Nucleus accumbens (tissue), 56 donors: ENCODE results near the gene DDX31.

Experiments used
- DNase-seq, 56 donors: peaks; one replicate each; lab custom pipeline; 2025; lab: John Stamatoyannopoulos, UW

DDX31 gene

DNA sequence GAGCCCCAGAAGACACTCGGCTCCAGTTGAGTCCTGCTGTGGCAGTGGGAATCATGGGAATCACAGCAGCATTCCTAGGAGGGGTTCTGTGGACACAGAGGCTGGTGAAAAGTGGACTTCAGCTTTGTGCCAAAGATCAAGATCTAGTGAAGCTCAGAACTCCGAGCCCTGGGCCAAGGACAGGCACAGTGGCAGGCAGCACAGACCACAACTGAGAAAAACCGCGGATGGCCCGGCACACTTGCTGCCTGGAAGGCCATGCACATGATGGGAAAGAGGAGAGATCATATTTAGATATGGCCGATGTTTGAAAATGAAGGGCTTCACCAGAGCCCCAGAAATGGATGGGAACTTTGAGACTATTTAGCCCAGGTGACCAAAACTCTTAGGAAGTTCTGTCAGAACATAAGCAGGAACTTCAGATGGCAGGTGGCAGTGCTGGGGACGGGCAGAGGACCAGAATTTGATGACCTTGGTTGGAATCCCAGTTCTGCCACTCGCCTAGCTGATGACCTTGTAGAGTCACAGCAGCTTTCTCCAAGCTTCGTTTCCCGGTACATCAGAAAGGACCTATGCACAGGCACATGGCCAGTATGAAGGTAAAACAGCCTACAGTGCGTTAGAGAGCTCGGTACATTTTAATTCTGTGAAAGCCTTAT lies 69.3 kb downstream of the DDX31 start:
- no peak for DNase-seq

- DNase-seq, result peak in 22 of 56 donors; percentile 3 to 42 (median 12)
Measured at GRCh38 chr9:132597073-132597775, 72.6 kb downstream of the DDX31 start.

DNA sequence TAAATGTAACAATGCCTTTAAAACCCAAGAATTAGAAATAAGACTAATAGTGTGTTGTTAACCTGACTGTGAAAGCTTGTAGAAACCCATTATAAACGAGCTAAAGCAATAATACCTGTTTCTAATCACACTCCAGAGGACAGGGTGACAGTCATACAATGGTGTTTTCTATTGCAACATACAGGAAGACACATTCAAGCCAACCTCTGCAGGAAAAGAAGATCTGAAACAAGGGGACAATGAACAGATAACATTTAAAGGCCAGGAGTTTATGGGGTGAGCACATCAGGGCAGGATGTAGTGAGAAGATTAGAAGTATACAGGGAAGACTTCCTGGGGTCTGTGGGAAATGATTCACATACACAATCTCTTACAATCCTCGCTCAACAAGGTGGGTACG lies 73.6 kb downstream of the DDX31 start:
- no peak for DNase-seq

- no peak for DNase-seq
Measured at GRCh38 chr9:132595319-132595718, 74.5 kb downstream of the DDX31 start.

DNA sequence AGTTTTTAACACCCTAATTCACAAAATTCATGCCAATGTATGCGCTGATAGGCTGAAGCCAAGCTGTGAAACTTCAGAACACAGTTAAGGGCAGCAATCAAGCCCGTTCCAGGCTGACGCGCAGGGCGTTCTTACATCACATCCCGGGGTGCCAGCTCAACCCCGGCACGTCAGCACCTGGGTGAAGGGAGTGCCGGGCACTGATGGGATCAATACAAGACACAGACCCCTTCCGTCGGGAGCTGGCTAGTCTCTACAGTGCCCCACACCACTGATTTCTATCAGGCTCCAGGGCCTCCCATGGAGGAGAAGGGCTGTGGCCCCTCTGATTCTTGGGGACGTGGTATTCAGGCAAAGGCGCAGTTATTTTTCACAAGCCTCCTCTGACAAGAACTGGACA lies 75.4 kb downstream of the DDX31 start:
- no peak for DNase-seq

DNA sequence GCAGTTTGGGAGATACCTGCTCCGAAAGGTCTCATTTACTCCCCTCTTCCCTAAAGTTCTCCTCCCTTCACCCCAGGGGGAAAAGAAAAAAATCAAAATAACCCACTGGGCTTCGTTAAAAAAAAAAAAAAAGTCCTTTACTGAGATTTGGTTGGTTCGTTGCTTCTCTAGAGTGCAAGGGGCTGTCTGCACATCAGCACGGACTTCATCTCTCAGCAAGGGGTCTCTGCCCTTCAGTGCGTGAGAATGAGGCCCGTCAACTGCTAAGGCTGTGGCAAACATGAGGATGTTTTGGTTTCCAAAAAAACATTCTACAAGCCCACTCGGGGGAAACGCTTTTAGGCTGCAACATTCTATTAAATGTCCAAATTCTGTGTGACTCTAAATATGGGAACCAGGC lies 77.3 kb downstream of the DDX31 start:
- DNase-seq, result no peak

GRCh38 chr9:132591751-132592314 lies 78.0 kb downstream of the DDX31 start:
- DNase-seq, result no peak

- no peak for DNase-seq
Measured at GRCh38 chr9:132591244-132591643, 78.5 kb downstream of the DDX31 start.

DNA sequence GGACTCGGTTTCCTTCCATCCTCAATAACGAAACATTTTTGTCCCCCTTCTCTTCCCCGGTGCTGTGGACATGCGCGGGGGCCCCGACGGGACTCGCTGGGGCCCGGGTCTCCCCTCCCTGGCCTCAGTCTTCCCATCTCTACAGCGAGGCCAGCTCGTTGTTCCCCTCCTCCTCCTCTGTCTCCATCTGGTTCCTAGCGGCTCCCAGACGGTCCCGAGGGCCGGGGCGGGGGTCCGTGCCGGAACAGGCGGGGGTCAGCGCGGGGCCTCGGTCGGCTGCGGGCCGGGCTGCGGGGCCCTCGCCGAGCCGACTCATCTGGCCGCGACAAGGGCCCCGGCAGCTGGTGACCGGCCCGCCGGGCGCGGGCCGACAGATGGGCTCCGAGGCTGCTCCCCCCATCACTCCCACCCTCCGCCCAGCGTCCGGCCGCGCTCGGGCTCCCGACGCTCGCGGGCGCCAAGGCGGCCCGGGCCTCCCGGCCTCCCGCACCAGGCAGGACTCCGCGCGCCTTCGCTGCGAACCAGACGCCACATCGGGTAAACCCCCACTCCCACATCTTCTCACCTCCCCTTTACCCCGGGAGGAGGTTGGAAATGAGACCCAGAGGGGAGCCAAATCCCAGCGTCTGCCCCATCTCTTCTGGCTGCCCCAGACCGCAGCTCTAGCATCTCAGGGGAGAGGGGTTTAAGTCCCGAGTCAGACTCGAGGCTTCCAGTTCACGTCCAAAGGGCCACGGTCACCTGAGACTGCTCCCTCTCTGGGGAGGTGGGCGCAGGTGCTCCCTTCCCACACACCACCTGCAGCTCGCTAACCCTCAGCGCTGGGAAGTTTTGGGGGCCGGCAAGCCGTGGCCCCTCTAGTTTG lies 79.2 kb downstream of the DDX31 start:
- DNase-seq, result no peak

DNA sequence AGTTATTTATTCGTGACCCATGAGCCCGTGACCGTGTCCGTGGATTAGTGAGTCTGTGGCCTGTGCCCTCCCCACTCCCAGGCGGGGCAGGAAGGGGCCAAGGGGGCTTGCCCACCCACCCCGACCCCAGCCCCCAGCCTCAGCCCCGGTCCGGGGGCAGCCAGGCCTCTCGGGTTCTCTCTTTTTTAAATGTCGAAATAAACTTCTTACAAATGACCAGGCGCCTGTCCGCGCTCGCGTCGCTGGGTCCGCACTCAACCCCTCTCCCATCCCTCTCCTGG lies 79.8 kb downstream of the DDX31 start:
- DNase-seq, result no peak

DNA sequence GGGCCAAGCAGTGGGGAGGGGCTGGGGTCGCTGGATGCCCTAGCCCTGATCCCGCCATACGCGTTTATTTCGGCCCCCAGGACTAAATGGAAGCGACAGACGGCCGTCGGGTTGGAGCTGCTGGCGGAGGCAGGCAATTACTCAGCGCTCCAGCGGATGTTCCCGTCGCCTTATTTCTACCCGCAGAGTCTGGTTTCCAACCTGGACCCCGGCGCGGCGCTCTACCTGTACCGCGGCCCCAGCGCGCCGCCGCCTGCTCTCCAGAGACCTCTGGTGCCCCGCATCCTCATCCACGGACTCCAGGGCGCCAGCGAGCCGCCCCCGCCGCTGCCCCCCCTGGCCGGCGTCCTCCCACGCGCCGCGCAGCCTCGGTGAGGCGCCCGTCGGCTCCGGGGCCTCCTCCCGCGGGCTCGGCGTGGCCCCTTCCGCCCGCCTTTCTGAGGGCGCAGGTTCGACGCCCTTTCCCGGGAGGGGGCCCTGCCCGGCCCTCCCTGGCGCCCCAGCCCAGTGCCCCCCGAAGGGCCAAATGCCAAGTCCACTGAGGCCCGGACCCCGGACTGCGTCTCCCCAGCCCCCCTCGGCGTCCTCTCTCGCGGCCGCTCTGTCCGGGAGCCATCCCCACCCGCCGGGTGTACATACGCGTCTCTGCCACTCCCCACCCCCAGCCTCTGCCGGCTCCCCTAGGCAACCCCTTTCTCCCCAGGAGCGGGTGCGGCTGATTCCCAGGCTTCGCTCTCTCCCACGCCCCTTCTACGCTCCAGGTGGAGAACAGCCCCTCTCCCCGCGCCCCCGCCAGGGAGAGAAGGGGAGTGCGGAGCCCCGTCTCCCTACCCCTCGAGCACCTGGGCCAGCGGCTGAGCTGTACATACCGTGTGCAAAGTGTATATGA lies 80.4 kb downstream of the DDX31 start:
- no peak for DNase-seq

GRCh38 chr9:132588501-132589147 lies 81.2 kb downstream of the DDX31 start:
- DNase-seq, result no peak

DNA sequence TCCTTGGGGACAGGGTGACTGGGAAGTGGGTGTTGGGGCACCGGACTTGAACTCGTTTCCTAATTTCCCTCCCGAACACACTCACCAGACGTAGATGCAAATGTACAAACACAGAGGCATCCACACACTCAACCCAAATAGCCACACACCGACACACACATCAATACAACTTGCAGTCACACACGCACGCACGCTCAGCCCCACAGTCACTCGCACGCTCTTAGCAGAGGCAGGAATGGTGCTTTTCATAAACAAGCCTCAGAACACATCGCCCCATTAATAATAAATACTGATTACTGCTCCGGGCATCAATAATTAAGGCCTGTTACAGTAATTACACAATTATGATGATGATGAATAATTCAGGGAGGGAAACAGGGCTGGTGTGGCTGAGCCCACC lies 81.7 kb downstream of the DDX31 start:
- DNase-seq, result no peak

GRCh38 chr9:132587592-132587955 lies 82.2 kb downstream of the DDX31 start:
- DNase-seq, result no peak

- no peak for DNase-seq
Measured at GRCh38 chr9:132586830-132587591, 82.8 kb downstream of the DDX31 start.

DNA sequence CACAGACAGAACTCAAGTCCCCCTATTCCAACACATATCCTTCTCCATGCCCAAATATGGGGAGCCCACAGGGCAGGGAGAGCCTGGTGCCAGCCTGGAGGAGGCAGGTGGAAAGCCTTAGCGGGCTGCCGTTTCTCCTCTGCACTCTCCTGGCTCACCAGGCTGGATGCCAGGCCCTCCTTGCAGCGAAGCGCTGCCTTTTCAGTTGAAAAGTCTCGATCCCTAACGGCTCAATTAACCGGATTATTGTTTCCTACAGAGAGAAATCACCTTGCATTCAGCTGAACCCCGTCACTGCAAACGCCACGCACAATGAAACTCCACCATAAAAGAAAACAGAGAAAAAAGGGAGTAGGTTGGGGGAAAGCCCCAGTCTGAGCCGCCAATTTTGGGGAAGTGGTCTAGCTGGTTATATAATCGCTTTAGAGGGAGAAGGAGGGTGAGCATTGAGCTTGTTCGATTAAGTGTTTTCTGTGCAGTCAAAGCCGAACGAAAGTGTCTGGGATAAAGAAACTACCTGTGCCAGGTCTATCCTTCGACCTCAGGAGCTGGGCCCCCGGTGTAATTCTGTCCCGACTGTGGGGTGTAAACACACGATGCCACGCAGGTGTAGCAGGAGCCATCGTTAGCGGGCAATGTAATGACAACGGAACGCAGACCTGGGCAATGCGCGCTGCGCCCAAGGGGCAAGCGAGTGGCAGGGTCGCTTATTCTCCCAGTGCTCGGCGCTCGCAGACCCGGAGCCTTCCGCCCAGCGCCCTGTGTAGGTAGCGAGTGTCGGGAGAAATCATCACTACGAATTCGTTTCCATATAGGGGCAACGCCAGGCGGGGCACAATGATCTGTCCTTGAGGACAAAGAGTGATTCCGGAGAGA lies 83.6 kb downstream of the DDX31 start:
- DNase-seq, result no peak

DNA sequence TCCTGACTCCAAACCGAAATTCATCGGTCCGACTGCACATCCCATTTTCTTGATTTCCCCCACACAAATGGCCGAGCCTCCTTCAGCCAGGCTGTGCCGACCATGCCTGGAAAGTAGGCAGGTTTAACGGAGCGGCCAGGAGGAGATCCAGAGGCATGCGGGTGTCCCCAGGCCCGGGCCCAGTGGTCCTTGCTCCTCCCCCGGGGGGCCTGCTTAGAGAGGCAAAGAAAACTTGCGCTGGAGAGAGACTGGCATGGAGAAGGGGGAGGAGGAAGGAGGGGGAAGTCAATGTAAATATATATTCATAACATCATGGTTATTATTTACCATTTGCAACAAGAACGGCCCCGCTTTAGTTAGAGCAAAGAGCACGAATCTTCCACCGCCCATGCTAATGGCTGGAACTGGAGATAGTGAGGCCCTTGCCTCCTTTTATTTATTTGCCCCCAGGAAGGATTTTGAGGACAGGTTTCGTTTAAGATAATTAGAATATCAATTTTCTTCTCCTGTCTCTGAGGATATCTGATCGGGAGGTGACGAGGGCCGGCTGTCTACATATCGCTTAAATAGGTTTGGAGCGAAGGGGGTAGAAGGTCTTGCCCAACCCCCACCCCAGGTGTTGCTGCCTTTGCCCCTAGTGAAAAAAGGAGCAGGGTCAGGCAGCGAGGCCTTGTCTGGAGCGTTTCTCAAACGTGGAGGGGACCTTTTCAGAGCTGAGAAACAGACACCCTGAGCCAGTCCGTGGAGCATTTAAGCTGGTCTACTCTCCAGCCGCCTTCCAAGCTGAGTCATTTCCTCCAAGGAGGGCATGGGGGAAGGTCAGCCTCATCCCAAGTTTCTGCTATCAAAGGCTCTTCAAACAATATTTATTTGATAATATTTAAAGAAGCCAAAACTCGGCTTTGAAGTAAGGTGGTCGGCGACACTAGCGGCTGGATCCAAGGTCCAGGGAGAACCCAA lies 84.9 kb downstream of the DDX31 start:
- no peak for DNase-seq
